Stimulated activated CD8-positive, alpha-beta memory T cell treated with anti-CD3 and anti-CD28 coated beads, Interleukin-15, amount 100 ng/mL, for 24 hours (primary cell): Measurements from ENCODE around the gene RPS19.

Source experiments
- DNase-seq: peaks from one replicate; pipeline ENCODE4 v3.0.0-alpha.2; 2020; ENCODE audit warnings: low read depth

Gene RPS19

GRCh38 chr19:41879080-41879479 is 19.0 kb downstream of the RPS19 start:
- no peak for DNase-seq

GRCh38 chr19:41879670-41880328 is 19.7 kb downstream of the RPS19 start:
- no peak for DNase-seq

- DNase-seq, result no peak
Measured at GRCh38 chr19:41880329-41880708, 20.3 kb downstream of the RPS19 start.

DNA sequence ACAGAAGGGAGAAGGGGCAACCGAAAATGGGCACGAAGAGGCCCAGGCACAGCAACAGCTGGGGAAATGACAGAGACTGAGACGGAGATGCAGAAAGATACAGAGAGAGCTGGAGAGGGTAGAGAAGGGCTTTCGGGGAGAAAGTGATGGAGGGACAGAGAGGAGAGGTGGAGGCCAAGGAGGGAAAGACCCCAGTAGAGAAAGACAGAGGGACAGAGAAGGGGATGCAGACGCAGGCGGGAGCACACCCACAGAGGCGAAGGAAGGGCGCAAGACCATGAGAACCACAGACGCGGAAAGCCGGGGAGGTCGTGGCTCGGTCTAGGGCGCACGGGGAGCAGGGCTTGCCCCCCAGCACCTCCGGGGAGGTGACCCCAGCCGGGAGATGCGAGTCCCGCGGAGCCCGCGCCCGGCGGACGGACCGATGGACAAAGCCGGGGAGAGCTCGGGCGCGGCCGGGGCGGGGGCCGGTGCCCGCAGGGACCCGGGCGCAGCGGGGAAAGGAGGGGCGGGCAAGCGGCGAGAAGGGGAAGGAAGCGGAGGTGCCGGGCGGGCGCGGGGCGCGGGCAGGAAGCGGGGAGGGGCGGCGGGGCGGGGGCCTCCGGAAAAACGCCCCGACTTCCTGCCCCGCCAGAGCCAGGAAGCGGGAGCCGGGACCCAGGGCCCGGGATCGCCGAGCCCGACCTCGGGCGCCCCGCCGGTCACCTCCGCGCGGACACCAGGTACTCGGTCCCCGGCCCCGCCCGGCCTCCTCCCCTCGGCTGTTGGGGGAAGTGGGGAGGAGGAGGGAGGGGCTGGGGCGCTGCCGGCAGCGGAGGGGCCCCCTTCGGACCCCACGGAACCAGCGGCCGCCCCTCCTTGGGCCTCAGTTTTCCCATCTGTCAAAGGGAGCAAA is 22.8 kb downstream of the RPS19 start, which contains the start of gene ARHGEF1:
Gene ARHGEF1, plus strand, starts transcription at position 617 of the 895 bp plus-strand sequence. CDS start 4,899 bp downstream, outside the sequence.
- DNase-seq, result no peak

DNA sequence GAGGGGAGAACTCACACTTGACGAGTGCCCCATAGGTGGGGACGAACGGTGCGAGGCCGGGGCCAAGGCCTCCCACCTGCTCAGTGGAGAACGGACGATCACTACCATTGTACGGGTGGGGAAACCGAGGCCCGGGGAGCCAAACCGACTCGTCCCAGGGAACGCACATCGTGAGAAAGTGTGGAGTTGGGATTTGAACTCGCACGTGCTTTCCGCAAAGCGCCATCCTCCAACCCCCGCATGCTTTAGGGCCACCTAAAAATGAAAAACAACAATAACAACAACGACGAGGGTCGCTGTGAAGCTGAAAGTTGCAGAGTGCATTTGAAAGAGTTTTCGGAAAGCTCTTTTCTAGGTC is 23.4 kb downstream of the RPS19 start:
- DNase-seq, result no peak

- DNase-seq, result peak; percentile 77
Measured at GRCh38 chr19:41883821-41884733, 24.0 kb downstream of the RPS19 start.

- no peak for DNase-seq
Measured at GRCh38 chr19:41886761-41887710, 27.0 kb downstream of the RPS19 start.

- DNase-seq, result peak; percentile 54
Measured at GRCh38 chr19:41887711-41888382, 27.8 kb downstream of the RPS19 start.

DNA sequence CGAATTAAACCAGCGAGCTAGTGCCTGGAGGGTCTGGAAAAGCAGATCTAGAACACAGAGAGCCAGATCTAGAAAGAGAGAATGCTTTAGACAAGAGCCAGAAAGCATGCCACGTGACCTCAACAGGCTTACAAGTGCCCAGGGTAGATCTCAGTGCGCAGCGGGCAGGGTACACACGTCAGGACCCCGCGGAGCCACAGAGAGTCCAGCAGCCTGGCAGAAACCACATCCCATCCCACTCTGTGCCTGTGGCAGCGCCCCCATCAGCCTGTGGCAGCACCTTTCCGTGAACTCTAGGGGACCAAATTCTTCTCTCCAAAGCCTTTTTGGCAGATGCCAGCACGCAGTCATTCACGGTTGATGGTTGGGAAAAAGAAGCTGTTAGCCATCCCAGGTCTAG is 28.9 kb downstream of the RPS19 start:
- DNase-seq, result no peak

GRCh38 chr19:41889896-41890295 is 29.8 kb downstream of the RPS19 start:
- no peak for DNase-seq

DNA sequence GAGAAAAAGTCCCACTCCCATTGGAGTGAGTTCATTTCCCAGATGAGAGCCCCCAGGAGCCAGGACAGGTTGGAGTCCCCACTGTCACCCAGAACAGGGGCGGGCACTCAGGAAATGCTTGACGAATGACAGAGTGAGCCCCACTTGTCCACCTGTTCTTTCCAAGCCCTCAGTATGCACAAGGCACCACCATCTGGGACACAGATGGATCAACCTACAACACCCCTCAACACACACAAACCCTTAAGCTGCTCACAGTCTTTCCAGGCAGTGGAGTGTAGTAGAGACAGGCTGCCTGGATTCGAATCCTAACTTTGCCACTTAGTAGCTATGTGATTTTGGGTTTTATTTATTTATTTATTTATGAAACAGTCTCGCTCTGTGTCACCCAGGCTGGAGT is 30.9 kb downstream of the RPS19 start:
- no peak for DNase-seq

DNA sequence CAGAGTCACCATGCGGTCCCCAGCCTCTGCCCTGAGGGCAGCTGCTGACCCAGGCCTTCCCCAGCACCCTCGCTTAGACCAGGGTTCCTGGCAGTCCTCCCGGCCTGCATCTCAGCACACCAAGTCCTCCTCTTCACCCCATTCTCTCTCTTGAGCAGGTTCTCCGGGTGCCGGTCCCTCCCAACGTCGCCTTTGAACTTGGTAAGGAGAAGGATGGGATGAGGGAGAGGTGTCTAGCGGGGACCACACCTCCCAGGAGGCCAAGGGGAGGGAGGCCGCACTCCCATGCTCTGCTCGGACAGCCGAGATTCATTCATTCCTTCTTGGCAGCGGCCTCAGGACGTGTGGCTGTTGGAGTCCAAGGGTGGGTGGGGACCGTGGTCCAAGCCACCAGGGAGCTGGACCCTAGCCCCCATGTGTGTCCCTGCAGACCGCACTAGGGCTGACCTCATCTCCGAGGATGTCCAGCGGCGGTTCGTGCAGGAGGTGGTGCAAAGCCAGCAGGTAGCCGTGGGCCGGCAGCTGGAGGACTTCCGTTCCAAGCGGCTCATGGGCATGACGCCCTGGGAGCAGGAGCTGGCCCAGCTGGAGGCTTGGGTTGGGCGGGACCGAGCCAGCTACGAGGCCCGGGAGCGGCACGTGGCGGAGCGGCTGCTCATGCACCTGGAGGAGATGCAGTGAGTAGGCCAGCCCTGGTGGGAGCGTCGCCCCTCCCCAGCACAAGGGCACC is 32.3 kb downstream of the RPS19 start:
- DNase-seq, result no peak

GRCh38 chr19:41893899-41894298 is 33.8 kb downstream of the RPS19 start:
- DNase-seq, result no peak

- no peak for DNase-seq
Measured at GRCh38 chr19:41894350-41894749, 34.3 kb downstream of the RPS19 start.

- DNase-seq, result no peak
Measured at GRCh38 chr19:41895745-41896580, 35.9 kb downstream of the RPS19 start.

GRCh38 chr19:41896581-41896942 is 36.5 kb downstream of the RPS19 start:
- no peak for DNase-seq

- no peak for DNase-seq
Measured at GRCh38 chr19:41897181-41897580, 37.1 kb downstream of the RPS19 start.

DNA sequence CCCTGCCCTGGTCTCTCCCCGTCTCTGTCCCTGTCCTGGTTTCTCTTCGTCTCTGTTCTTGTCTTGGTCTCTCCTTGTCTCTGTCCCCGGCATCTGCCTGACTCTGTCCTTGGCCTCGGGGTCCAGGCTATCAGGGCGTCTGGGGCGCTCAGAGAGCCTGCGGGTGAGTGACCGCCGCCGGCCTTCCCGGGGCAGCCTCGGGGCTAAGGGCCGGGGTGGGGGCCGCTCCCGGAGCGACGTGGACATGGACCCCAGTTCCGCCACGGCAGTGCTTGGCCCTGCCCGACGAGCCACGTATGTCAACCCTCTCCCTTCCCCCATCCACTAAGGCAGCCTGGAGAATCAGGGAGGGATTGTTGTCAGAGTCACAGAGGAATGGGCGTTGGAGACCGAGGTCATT is 37.8 kb downstream of the RPS19 start:
- DNase-seq, result no peak

DNA sequence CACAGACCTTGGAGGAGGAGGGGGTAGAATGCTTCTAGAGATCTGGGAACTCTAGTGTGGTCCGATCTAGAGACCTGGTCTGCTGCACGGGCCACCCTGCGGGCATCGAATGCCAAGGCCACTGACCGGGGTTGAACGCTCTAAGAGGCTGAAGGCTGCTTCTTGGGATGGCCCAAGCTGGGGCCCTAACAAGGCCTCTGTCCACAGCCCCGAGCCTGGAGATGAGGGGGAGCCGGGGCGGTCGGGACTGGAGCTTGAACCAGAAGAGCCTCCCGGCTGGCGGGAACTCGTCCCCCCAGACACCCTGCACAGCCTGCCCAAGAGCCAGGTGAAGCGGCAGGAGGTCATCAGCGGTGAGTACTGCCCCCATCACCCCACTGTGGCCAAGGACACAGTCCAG is 38.2 kb downstream of the RPS19 start:
- no peak for DNase-seq
